Measurements from ENCODE around the gene SMPD3.

The SMPD3 gene

GRCh38 chr16:68328860-68329390 lies 119.4 kb downstream of the SMPD3 start:
- Histone ChIP-seq H3K4me2 (ENCODE audit: low read length) (no peak overlapping the region), H3K27me3 (ENCODE audit: control insufficient read depth, insufficient read depth, low read length) (no peaks in the 10 kb centered on the region), H3K36me3 (ENCODE audit: insufficient read depth, low read length) (peaks cover 28% of the 10 kb centered on the region), H3K4me1 (ENCODE audit: control insufficient read depth, insufficient read depth, low read length) (peaks cover 22% of the 10 kb centered on the region), H3K4me3 (ENCODE audit: low read length) (no peak overlapping the region), H3K9me3 (replicated peaks; ENCODE audit: low read length) (no peaks in the 10 kb centered on the region), H3K9ac (ENCODE audit: low read depth, low read length) (no peak overlapping the region)

- H3K9ac ChIP-seq (ENCODE audit: low read depth, low read length): no peak overlapping the region
- no peaks in the 10 kb centered on the region for H3K27me3 ChIP-seq (ENCODE audit: control insufficient read depth, insufficient read depth, low read length)
- H3K4me1 ChIP-seq (ENCODE audit: control insufficient read depth, insufficient read depth, low read length): peaks cover 16% of the 10 kb centered on the region
- H3K4me3 ChIP-seq (ENCODE audit: low read length): no peak overlapping the region
- no peaks in the 10 kb centered on the region for H3K9me3 ChIP-seq (replicated peaks; ENCODE audit: low read length)
- peaks cover 29% of the 10 kb centered on the region for H3K36me3 ChIP-seq (ENCODE audit: insufficient read depth, low read length)
- no peak overlapping the region for H3K4me2 ChIP-seq (ENCODE audit: low read length)
Measured at GRCh38 chr16:68328151-68328859, 120.0 kb downstream of the SMPD3 start.

- Histone ChIP-seq H3K4me1 (ENCODE audit: control insufficient read depth, insufficient read depth, low read length) (no peaks in the 10 kb centered on the region), H3K9me3 (replicated peaks; ENCODE audit: low read length) (no peaks in the 10 kb centered on the region), H3K27me3 (ENCODE audit: control insufficient read depth, insufficient read depth, low read length) (no peaks in the 10 kb centered on the region), H3K4me2 (ENCODE audit: low read length) (no peak overlapping the region), H3K9ac (ENCODE audit: low read depth, low read length) (no peak overlapping the region), H3K4me3 (ENCODE audit: low read length) (no peak overlapping the region), H3K36me3 (ENCODE audit: insufficient read depth, low read length) (peaks cover 34% of the 10 kb centered on the region)
Measured at GRCh38 chr16:68324780-68325357, 123.4 kb downstream of the SMPD3 start.

- H3K27me3 ChIP-seq (ENCODE audit: control insufficient read depth, insufficient read depth, low read length): no peaks in the 10 kb centered on the region
- no peak overlapping the region for H3K4me3 ChIP-seq (ENCODE audit: low read length)
- no peak overlapping the region for H3K4me2 ChIP-seq (ENCODE audit: low read length)
- H3K4me1 ChIP-seq (ENCODE audit: control insufficient read depth, insufficient read depth, low read length): no peaks in the 10 kb centered on the region
- H3K9ac ChIP-seq (ENCODE audit: low read depth, low read length): no peak overlapping the region
- peaks cover 39% of the 10 kb centered on the region for H3K36me3 ChIP-seq (ENCODE audit: insufficient read depth, low read length)
- no peaks in the 10 kb centered on the region for H3K9me3 ChIP-seq (replicated peaks; ENCODE audit: low read length)
Measured at GRCh38 chr16:68324336-68324735, 124.0 kb downstream of the SMPD3 start.

GRCh38 chr16:68319185-68319908 lies 129.0 kb downstream of the SMPD3 start:
- Histone ChIP-seq H3K4me3 (ENCODE audit: low read length) (no peak overlapping the region), H3K4me1 (ENCODE audit: control insufficient read depth, insufficient read depth, low read length) (no peaks in the 10 kb centered on the region), H3K36me3 (ENCODE audit: insufficient read depth, low read length) (peaks cover 28% of the 10 kb centered on the region), H3K4me2 (ENCODE audit: low read length) (no peak overlapping the region), H3K27me3 (ENCODE audit: control insufficient read depth, insufficient read depth, low read length) (no peaks in the 10 kb centered on the region), H3K9me3 (replicated peaks; ENCODE audit: low read length) (no peaks in the 10 kb centered on the region), H3K9ac (ENCODE audit: low read depth, low read length) (no peak overlapping the region)

- Histone ChIP-seq H3K4me2 (ENCODE audit: low read length) (no peak overlapping the region), H3K9ac (ENCODE audit: low read depth, low read length) (no peak overlapping the region), H3K9me3 (replicated peaks; ENCODE audit: low read length) (no peaks in the 10 kb centered on the region), H3K27me3 (ENCODE audit: control insufficient read depth, insufficient read depth, low read length) (no peaks in the 10 kb centered on the region), H3K4me3 (ENCODE audit: low read length) (no peak overlapping the region), H3K4me1 (ENCODE audit: control insufficient read depth, insufficient read depth, low read length) (peaks cover 23% of the 10 kb centered on the region), H3K36me3 (ENCODE audit: insufficient read depth, low read length) (peaks cover 17% of the 10 kb centered on the region)
Measured at GRCh38 chr16:68313116-68313515, 135.2 kb downstream of the SMPD3 start.

GRCh38 chr16:68310774-68311511 lies 137.4 kb downstream of the SMPD3 start, which contains the start of the genes PRMT7 and SLC7A6OS:
PRMT7 (plus strand) TSS chr16:68311019; CDS start chr16:68315980, 4,961 bp downstream.
SLC7A6OS (minus strand) TSS chr16:68310946; CDS start chr16:68310926, 20 bp downstream.
- Histone ChIP-seq H3K4me1 (ENCODE audit: control insufficient read depth, insufficient read depth, low read length) (peaks cover 23% of the 10 kb centered on the region), H3K36me3 (ENCODE audit: insufficient read depth, low read length) (peaks cover 24% of the 10 kb centered on the region), H3K4me3 (ENCODE audit: low read length) (peak within 1 kb of the TSS; percentile 100), H3K9me3 (replicated peaks; ENCODE audit: low read length) (no peaks in the 10 kb centered on the region), H3K4me2 (ENCODE audit: low read length) (peak within 1 kb of the TSS; percentile 96), H3K27me3 (ENCODE audit: control insufficient read depth, insufficient read depth, low read length) (no peaks in the 10 kb centered on the region), H3K9ac (ENCODE audit: low read depth, low read length) (peak within 1 kb of the TSS; percentile 95)

- Histone ChIP-seq H3K27me3 (ENCODE audit: control insufficient read depth, insufficient read depth, low read length) (no peaks in the 10 kb centered on the region), H3K36me3 (ENCODE audit: insufficient read depth, low read length) (peaks cover 22% of the 10 kb centered on the region), H3K9me3 (replicated peaks; ENCODE audit: low read length) (no peaks in the 10 kb centered on the region)
Measured at GRCh38 chr16:68310437-68310773, 137.9 kb downstream of the SMPD3 start.

GRCh38 chr16:68309799-68310198 lies 138.5 kb downstream of the SMPD3 start:
- Histone ChIP-seq H3K27me3 (ENCODE audit: control insufficient read depth, insufficient read depth, low read length) (no peaks in the 10 kb centered on the region), H3K4me2 (ENCODE audit: low read length) (peak overlapping the region; percentile 96), H3K9ac (ENCODE audit: low read depth, low read length) (peak overlapping the region; percentile 95), H3K36me3 (ENCODE audit: insufficient read depth, low read length) (peaks cover 28% of the 10 kb centered on the region), H3K4me3 (ENCODE audit: low read length) (peak overlapping the region; percentile 100), H3K4me1 (ENCODE audit: control insufficient read depth, insufficient read depth, low read length) (peaks cover 23% of the 10 kb centered on the region), H3K9me3 (replicated peaks; ENCODE audit: low read length) (no peaks in the 10 kb centered on the region)

More at GRCh38 chr16:68310437-68310773, 137.9 kb downstream of the SMPD3 start:
- H3K9ac ChIP-seq (ENCODE audit: low read depth, low read length): peak overlapping the region; percentile 95
- peaks cover 23% of the 10 kb centered on the region for H3K4me1 ChIP-seq (ENCODE audit: control insufficient read depth, insufficient read depth, low read length)
- peak overlapping the region; percentile 100 for H3K4me3 ChIP-seq (ENCODE audit: low read length)
- peak overlapping the region; percentile 96 for H3K4me2 ChIP-seq (ENCODE audit: low read length)

All from skeletal muscle satellite cell (primary cell).